ENCODE results near the gene FAM83C.

The FAM83C gene

GRCh38 chr20:35286077-35286898 lies 5.9 kb downstream of the FAM83C start:
- TF ChIP-seq CTCF (conservative IDR thresholded peaks at IDR 0.05; ENCODE audit: low read length), result no peak

GRCh38 chr20:35285806-35286076 lies 6.5 kb downstream of the FAM83C start:
- no peak for DNase-seq (ENCODE audit: low read depth)
- TF ChIP-seq CTCF (conservative IDR thresholded peaks at IDR 0.05; ENCODE audit: low read length), result no peak
- no peak overlapping the region; the same call in 1 of the 2 replicates for H3K4me3 ChIP-seq (ENCODE audit: low read length)

More at GRCh38 chr20:35286077-35286898, 5.9 kb downstream of the FAM83C start:
- DNase-seq (ENCODE audit: low read depth), result no peak
- H3K4me3 ChIP-seq (ENCODE audit: low read length), result no peak overlapping the region

- no peak for TF ChIP-seq CTCF (conservative IDR thresholded peaks at IDR 0.05; ENCODE audit: low read length)
- peak overlapping the region; percentile 87 for H3K4me3 ChIP-seq (ENCODE audit: low read length)
- no peak for DNase-seq (ENCODE audit: low read depth)
Observed at GRCh38 chr20:35284992-35285805, 7.0 kb downstream of the FAM83C start.

GRCh38 chr20:35284267-35284991 lies 7.8 kb downstream of the FAM83C start, which contains the start of gene EIF6:
EIF6 (minus strand) TSS chr20:35284772; CDS start chr20:35284487, 285 bp downstream.
- peak; percentile 83 for DNase-seq (ENCODE audit: low read depth)
- H3K4me3 ChIP-seq (ENCODE audit: low read length), result peak within 1 kb of the TSS; percentile 87
- TF ChIP-seq CTCF (conservative IDR thresholded peaks at IDR 0.05; ENCODE audit: low read length), result no peak

GRCh38 chr20:35283441-35284266 lies 8.6 kb downstream of the FAM83C start:
- no peak for DNase-seq (ENCODE audit: low read depth)
- no peak for TF ChIP-seq CTCF (conservative IDR thresholded peaks at IDR 0.05; ENCODE audit: low read length)
- peak overlapping the region; percentile 87 for H3K4me3 ChIP-seq (ENCODE audit: low read length)

GRCh38 chr20:35281506-35282101 lies 10.6 kb downstream of the FAM83C start:
- TF ChIP-seq CTCF (conservative IDR thresholded peaks at IDR 0.05; ENCODE audit: low read length), result no peak
- no peak overlapping the region for H3K4me3 ChIP-seq (ENCODE audit: low read length)
- DNase-seq (ENCODE audit: low read depth), result no peak
